K562 (cell line): ENCODE data around the gene RREB1. TPM values are rescaled to one million over a fixed set of nuclear protein-coding genes. Genes with fewer than 3 reads are reported as not detected.

Experiments
- ATAC-seq: fragments of 200-7000 bp; cut with Tn5 transposase; 3 replicates; pipeline ENCODE4 v1.9.1; 2020; ENCODE audit warnings: moderate library complexity
- BruUV-seq: library from RNA; stranded (reverse); fragments of 400-500 nt; replicated peaks from 2 replicates; lab custom pipeline; 2021; lab: Mats Ljungman, UMichigan
- CTCF ChIA-PET: fragments of 300-600 bp; formaldehyde crosslinking; extraction: SDS; loops from one replicate; lab custom pipeline; 2021; ENCODE audit warnings: low intra/inter-chr PET ratio; lab: Yijun Ruan, JAX
- POLR2A ChIA-PET: fragments of 300-600, 350-650 bp; sonication (Branson Sonifier 250); formaldehyde crosslinking; extraction: SDS; loops from one replicate; lab custom pipeline; 2021; ENCODE audit warnings: antibody characterized with exemption, inconsistent platforms; lab: Yijun Ruan, JAX
- DNase-seq, 4 experiments: peaks; one replicate each; pipeline versions ENCODE4 v3.0.0 to v3.0.0-alpha.2; 2011 to 2018; ENCODE audit warnings: low spot score in 3 of 4, mixed read lengths in 3 of 4; ENCODE audit errors: extremely low read depth in 1 of 4
- FAIRE-seq: peaks from 2 replicates; lab custom pipeline; 2011; peaks lifted over from hg19 to GRCh38; lab: Jason Lieb, UNC
- H2AFZ ChIP-seq: 2 replicates; pipeline ENCODE4 v1.6.0; 2011; ENCODE audit warnings: low read depth, low read length, control low read depth, inconsistent platforms
- H3K27ac ChIP-seq: fragments of 200-600 bp; 3 replicates; pipeline ENCODE4 v1.8.0; 2011; ENCODE audit warnings: low read depth, mild to moderate bottlenecking, control low read depth, inconsistent platforms, low read length, moderate library complexity, mixed read lengths; ENCODE audit errors: extremely low read depth
- H3K27me3 ChIP-seq, 2 experiments: fragments of 300-600 bp in 1 of 2; 2 replicates in 1 of 2; 3 replicates in 1 of 2; pipeline versions ENCODE4 v1.6.0 to v1.8.0; 2011; ENCODE audit warnings: inconsistent platforms in 2 of 2, low read length in 2 of 2, mild to moderate bottlenecking in 1 of 2, mixed read lengths in 1 of 2, moderate library complexity in 1 of 2; ENCODE audit not compliant: control insufficient read depth in 2 of 2, insufficient read depth in 2 of 2
- H3K36me3 ChIP-seq: fragments of 300-600 bp; 3 replicates; pipeline ENCODE4 v1.8.0; 2011; ENCODE audit warnings: mild to moderate bottlenecking, low read length, inconsistent platforms; ENCODE audit not compliant: control insufficient read depth, insufficient read depth
- H3K4me1 ChIP-seq, 2 experiments: fragments of 200-600 bp in 1 of 2; replicated peaks in 1 of 2; 2 replicates in 1 of 2; 3 replicates in 1 of 2; pipeline versions ENCODE4 v1.5.1 to v1.8.0; 2011; ENCODE audit warnings: inconsistent platforms in 2 of 2, low read length in 2 of 2, mild to moderate bottlenecking in 1 of 2, mixed read lengths in 1 of 2, moderate library complexity in 1 of 2; ENCODE audit not compliant: control insufficient read depth in 2 of 2, insufficient read depth in 2 of 2
- H3K4me2 ChIP-seq: 2 replicates; pipeline ENCODE4 v1.6.1; 2011; ENCODE audit warnings: low read length, control low read depth, inconsistent platforms, mixed read lengths; ENCODE audit not compliant: insufficient read depth
- H3K4me3 ChIP-seq: fragments of 200-600 bp; sonication (generic), shearing (Covaris generic); 2 replicates; pipeline ENCODE4 v1.5.1; 2016; ENCODE audit warnings: control low read depth, inconsistent platforms
- H3K79me2 ChIP-seq: fragments of 200-600 bp; 3 replicates; pipeline ENCODE4 v1.8.0; 2011; ENCODE audit warnings: low read length, inconsistent platforms; ENCODE audit not compliant: control insufficient read depth, insufficient read depth
- H3K9ac ChIP-seq, 2 experiments: 2 replicates each; pipeline versions ENCODE4 v1.6.0 to v1.6.1; 2011; ENCODE audit warnings: low read depth in 2 of 2, low read length in 2 of 2, control low read depth in 1 of 2, inconsistent platforms in 1 of 2, mild to moderate bottlenecking in 1 of 2, mixed read lengths in 1 of 2; ENCODE audit not compliant: insufficient read depth in 1 of 2
- H3K9me1 ChIP-seq: one replicate; pipeline ENCODE4 v1.6.0; 2011; ENCODE audit warnings: inconsistent platforms, mild to moderate bottlenecking, low read length, moderate library complexity; ENCODE audit not compliant: control insufficient read depth, insufficient read depth
- H3K9me3 ChIP-seq: replicated peaks from 2 replicates; pipeline ENCODE4 v1.5.1; 2011; ENCODE audit warnings: low read depth, low read length, inconsistent platforms; ENCODE audit not compliant: control insufficient read depth, insufficient read depth
- H4K20me1 ChIP-seq: replicated peaks from 2 replicates; pipeline ENCODE4 v1.6.1; 2011; ENCODE audit warnings: low read length, inconsistent platforms, mixed read lengths; ENCODE audit not compliant: control insufficient read depth, insufficient read depth
- EGR1 ChIP-seq: fragments of 450-650 bp; conservative IDR thresholded peaks from 2 replicates; pipeline ENCODE4 v1.6.1; 2017; ENCODE audit warnings: mild to moderate bottlenecking
- EZH2 ChIP-seq: IDR thresholded peaks from 2 replicates; pipeline ENCODE4 v1.6.1; 2012; ENCODE audit warnings: low read depth, mild to moderate bottlenecking, inconsistent platforms, low read length, borderline replicate concordance
- FOXJ2 ChIP-seq: fragments of 200-800 bp; sonication (Bioruptor generic); IDR thresholded peaks from 2 replicates; pipeline ENCODE4 v1.6.1; 2016; ENCODE audit warnings: missing genetic modification characterization, missing compliant biosample characterization
- HNRNPK ChIP-seq: fragments of 200-400 bp; formaldehyde crosslinking; IDR thresholded peaks from one replicate; pipeline ENCODE4 v1.6.1; 2018; ENCODE audit warnings: mild to moderate bottlenecking, low read depth, low read length; ENCODE audit not compliant: poor library complexity, severe bottlenecking
- KDM5B ChIP-seq: fragments of 200-600 bp; sonication (generic); IDR thresholded peaks from 2 replicates; pipeline ENCODE4 v1.6.1; 2012; ENCODE audit warnings: low read depth, mild to moderate bottlenecking, moderate library complexity, low read length, control low read depth, inconsistent platforms; ENCODE audit not compliant: insufficient replicate concordance
- MEF2D ChIP-seq: conservative IDR thresholded peaks from 2 replicates; pipeline ENCODE4 v1.6.1; 2016; ENCODE audit warnings: low read depth, missing genetic modification characterization, missing compliant biosample characterization
- NR0B1 ChIP-seq: fragments of 450-650 bp; IDR thresholded peaks from one replicate; pipeline ENCODE4 v1.6.1; 2018; ENCODE audit warnings: mild to moderate bottlenecking, moderate library complexity; ENCODE audit not compliant: partially characterized antibody
- POLR2A ChIP-seq: fragments of 450-650 bp; conservative IDR thresholded peaks from 2 replicates; pipeline ENCODE4 v1.6.1; 2016
- TCF7L2 ChIP-seq: fragments of 150-350 bp; IDR thresholded peaks from 2 replicates; pipeline ENCODE4 v1.6.1; 2016; ENCODE audit warnings: low read depth, mild to moderate bottlenecking, low read length, moderate library complexity
- UBTF ChIP-seq, 2 experiments: IDR thresholded peaks; 2 replicates each; pipeline ENCODE4 v1.6.1; 2012; ENCODE audit warnings: improper control_type of control experiment in 2 of 2, low read depth in 2 of 2, low read length in 2 of 2, borderline replicate concordance in 1 of 2
- ZBED1 ChIP-seq: IDR thresholded peaks from 2 replicates; pipeline ENCODE4 v1.6.1; 2014
- ZBTB1 ChIP-seq: sonication (generic); formaldehyde crosslinking; IDR thresholded peaks from 2 replicates; pipeline ENCODE4 v1.8.1; 2023; ENCODE audit warnings: missing genetic modification reagents, low read depth, mild to moderate bottlenecking, borderline replicate concordance
- ZNF197 ChIP-seq: fragments of 200-800 bp; sonication (Bioruptor generic); IDR thresholded peaks from 2 replicates; pipeline ENCODE4 v1.6.1; 2016; ENCODE audit warnings: low read depth, missing genetic modification characterization, missing compliant biosample characterization
- WGBS: fragments of 100-300 bp; shearing (Covaris generic); methylation state at CpG from one replicate; pipeline ENCODE4 v1.1.6; 2016; ENCODE audit warnings: low coverage, mixed read lengths; ENCODE audit not compliant: insufficient coverage; ENCODE audit errors: missing lambda C conversion rate; 5-methylcytosine and 5-hydroxymethylcytosine counted together
- in situ Hi-C: fragments of 300-500 bp; cut with MboI; formaldehyde crosslinking; loops from 4 replicates; pipeline ENCODE4 v1.15.0; 2018; ENCODE audit warnings: inconsistent platforms, mixed read lengths
- intact Hi-C: fragments of 100-400 bp; cut with micrococcal nuclease; formaldehyde crosslinking; loops from 2 replicates; pipeline ENCODE4 v1.14.2; 2022
- polyA plus RNA-seq, 8 experiments: library from polyadenylated mRNA; depleted of rRNA in 4 of 8; stranded (reverse) in 5 of 8; unstranded in 3 of 8; fragments of >200 nt; fragmentation: Nextera tagmentation in 2 of 8; fragmentation: Illumina TruSeq in 1 of 8; extraction: Ambion mirVana in 2 of 8; extraction: Trizol in 1 of 8; gene quantifications; 2 replicates each; pipeline versions ENCODE4 v1.2.1 to v1.2.3, GENCODE V29; 2011 to 2014; ENCODE audit warnings: inconsistent platforms in 1 of 8, missing spikeins in 1 of 8
- total RNA-seq, 7 experiments: library from RNA; depleted of rRNA in 6 of 7; stranded (reverse); fragments of >200 nt in 6 of 7; fragmentation: Illumina TruSeq in 2 of 7; extraction: Trizol in 2 of 7; gene quantifications; 2 replicates each; pipeline versions ENCODE4 v1.2.1 to v1.2.3, GENCODE V29; 2011 to 2021; ENCODE audit warnings: low replicate concordance in 1 of 7

RREB1 gene
- total and polyA plus RNA-seq, 9 of the 15 experiments (the other 6 are each of a cell fraction or from before 2014, with no cell fraction given) = 3.3 to 64.2 (median 19.3) TPM

GRCh38 chr6:7150381-7151064, 42.8 kb downstream of the RREB1 start:
- H3K9me1 ChIP-seq = no peaks in the 10 kb centered on the region
- ChIA-PET CTCF (no interaction called here), POLR2A (interaction anchor here (0.5 to 3.1 kb wide), 10 partner anchors 8 to 404 kb away, joined by 3 to 18 read pairs (median 5); no protein-coding TSS in a partner anchor)
- DNase-seq = peak; percentile 78 to 96 (median 83)
- no peaks in the 10 kb centered on the region; the same call in 1 of the 2 replicates for H4K20me1 ChIP-seq
- intact Hi-C loops (loop anchor here (5.0 kb wide), 1 partner anchor 47 kb away; no protein-coding TSS in a partner anchor), in situ Hi-C loops (no loop called here)
- peaks cover 62% of the 10 kb centered on the region for H3K36me3 ChIP-seq
- peak overlapping the region; percentile 74 for H2AFZ ChIP-seq
- peak; percentile 87 for ATAC-seq
- H3K27ac ChIP-seq = peak overlapping the region; percentile 71
- peak overlapping the region; percentile 57 to 77 for H3K9ac ChIP-seq
- peak overlapping the region; percentile 85 for H3K4me2 ChIP-seq
- BruUV-seq = TSS peak; percentile 92
- peaks cover 51 to 86% of the 10 kb centered on the region in 2 experiments for H3K4me1 ChIP-seq
- H3K9me3 ChIP-seq = no peaks in the 10 kb centered on the region
- peak; percentile 87 for FAIRE-seq
- 3% methylated on average over 14 of the region's 14 CpGs for WGBS
- no peaks in the 10 kb centered on the region for H3K27me3 ChIP-seq
- no peak overlapping the region for H3K4me3 ChIP-seq
- peaks cover 100% of the 10 kb centered on the region for H3K79me2 ChIP-seq
- TF ChIP-seq UBTF (IDR thresholded peaks at IDR 0.05; ENCODE audit: borderline replicate concordance in 1 of 2, low read depth in 2 of 2, low read length in 2 of 2) (0 out of 4 replicates have a peak, but pooled peaks of 1 of the 2 experiments have one; percentile 45), NR0B1 (no peak), POLR2A (peak; percentile 81), KDM5B (peak; percentile 54), HNRNPK (no peak), MEF2D (no peak), ZNF197 (CRISPR knock-in tag) (no peak), EZH2 (no peak), FOXJ2 (tag) (no peak), TCF7L2 (no peak), EGR1 (no peak), ZBTB1 (CRISPR knock-in tag) (no peak), ZBED1 (no peak)
